Smooth muscle cell of the brain vasculature (primary cell): ENCODE data around the gene CBLC.

Experiments used
- DNase-seq: peaks from one replicate; pipeline ENCODE4 v3.0.0-alpha.2; 2012; ENCODE audit warnings: low read depth, low spot score

CBLC gene

DNA sequence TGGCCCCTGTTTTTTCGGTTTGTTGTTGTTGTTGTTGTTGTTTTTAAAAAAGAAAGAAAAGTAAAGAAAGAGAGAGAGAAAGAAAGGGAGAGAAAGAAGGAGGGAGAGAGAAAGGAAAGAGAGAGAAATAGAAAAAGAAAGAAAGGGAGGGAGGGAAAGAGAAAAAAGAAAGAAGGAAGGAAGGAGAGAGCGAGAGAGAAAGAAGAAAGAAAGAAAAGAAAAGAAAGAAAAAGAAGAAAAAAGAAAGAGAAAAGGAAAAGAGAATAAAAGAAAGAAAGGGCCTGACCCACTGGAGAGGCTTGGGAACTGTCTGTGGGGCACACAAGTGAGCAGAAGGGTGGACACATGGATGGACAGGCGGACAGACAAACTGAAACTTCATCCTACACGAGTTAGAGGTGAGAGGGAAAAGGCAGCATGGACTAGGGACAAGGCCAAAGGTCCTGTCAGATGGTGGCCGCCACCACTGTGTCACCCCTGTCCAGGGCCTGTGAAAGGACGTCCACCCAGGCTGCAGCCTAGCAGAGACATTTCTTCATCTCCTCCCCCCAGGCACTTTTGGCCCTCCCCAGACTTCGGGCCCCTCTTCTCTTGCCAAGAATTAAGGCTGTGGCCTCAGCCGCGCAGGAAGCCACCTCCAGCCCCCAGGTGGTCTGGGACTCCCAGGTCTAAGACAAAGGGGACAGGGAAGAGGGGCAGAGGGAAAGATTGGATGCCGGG is 22.1 kb downstream of the CBLC start:
- DNase-seq: no peak

DNA sequence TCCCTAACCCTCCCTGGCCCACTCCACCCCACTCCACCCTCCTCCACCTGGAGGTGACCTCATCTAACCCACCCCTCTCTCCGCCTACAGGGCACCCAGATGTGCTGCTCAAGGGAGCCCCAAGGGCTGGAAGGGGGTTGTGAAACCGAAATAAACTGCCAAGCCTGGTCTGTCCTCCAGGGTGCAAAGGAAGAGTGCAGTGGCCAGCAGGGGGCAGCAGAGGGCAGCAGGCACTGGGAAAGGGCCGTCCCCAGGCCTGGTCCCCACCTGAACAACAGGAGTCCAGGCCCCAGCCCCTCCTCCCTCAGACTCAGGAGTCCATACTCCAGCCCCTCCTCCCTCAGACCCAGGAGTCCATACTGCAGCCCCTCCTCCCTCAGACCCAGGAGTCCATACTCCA is 22.8 kb downstream of the CBLC start:
- DNase-seq: no peak

DNA sequence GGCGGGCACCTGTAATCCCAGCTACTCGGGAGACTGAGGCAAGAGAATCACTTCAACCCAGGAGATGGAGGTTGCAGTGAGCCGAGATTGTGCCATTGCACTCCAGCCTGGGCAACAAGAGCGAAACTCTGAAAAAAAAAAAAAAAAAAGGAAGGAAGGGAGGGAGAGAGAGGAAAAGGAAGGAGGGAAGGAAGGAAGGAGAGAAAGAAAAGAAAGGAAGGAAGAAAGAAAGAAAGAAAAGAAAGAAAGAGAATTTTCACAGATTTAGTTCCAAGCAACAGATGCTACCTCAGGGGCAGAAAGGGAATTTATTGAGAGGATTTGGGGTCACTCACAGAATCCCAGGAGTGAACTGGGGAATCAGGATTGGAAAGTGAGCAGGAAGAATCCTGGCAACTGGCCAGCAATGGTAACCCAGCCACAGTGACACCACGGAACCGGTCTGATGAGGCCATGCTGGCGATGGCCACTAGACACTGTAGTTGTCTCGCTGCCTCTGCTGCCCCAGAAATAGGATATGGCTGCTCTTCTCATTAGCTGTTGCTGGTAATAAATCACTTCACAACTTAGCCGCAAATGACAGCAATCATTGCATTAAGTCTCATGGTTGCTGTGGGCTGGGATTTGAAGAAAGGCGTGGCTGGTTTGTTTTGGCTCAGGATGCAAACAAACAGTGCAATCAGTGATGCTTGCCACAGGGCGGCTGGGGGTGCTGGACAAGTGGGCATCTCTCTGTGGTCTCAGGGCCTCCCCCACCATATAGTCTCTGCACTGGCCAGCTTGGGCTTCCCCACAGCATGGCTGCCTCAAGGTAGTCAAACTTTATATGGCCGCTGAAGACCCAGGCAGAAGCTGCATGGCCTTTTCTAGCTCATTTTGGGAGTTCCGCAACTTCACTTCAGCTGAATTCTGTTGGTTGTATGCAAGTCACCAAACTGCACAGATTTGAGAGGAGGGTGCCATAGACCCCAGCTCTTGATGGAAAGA is 26.0 kb downstream of the CBLC start:
- DNase-seq: no peak

DNA sequence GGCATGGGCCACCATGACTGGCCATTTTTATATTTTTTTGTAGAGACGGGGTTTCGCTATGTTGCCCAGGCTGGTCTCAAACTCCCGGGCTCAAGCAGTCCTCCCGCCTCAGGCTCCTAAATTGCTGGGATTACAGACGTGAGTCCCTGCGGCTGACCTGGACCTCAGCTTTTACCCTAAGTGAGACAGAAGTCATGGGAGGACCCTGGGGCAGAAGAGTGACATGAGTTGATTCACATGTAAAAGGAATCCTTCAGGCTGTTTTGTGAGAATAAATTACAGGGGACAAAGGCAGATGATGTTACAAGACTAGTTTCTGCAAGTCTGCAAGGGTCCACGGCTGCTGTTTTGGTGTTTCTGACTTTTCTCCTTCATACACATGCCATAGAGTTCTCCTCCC is 28.6 kb downstream of the CBLC start:
- no peak for DNase-seq

DNA sequence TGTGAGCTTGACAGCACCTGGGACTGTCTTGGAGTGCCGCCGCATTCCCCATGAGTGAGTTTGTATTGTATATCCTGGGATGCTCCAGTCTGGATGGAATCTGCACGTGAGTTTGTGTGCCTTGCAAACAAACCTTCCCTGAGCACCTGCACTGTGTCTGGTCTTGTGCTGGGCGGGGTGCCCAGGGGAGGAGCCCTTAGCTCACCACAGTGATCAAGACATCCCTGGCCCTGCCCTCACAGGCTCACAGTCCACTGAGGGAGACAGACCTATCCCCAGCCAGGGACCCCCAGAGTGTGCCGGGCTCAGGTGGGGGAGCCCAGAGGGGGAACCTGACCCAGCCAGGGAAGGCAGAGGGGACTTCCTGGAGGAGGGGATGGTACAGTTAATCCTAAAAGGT is 29.5 kb downstream of the CBLC start:
- no peak for DNase-seq

DNA sequence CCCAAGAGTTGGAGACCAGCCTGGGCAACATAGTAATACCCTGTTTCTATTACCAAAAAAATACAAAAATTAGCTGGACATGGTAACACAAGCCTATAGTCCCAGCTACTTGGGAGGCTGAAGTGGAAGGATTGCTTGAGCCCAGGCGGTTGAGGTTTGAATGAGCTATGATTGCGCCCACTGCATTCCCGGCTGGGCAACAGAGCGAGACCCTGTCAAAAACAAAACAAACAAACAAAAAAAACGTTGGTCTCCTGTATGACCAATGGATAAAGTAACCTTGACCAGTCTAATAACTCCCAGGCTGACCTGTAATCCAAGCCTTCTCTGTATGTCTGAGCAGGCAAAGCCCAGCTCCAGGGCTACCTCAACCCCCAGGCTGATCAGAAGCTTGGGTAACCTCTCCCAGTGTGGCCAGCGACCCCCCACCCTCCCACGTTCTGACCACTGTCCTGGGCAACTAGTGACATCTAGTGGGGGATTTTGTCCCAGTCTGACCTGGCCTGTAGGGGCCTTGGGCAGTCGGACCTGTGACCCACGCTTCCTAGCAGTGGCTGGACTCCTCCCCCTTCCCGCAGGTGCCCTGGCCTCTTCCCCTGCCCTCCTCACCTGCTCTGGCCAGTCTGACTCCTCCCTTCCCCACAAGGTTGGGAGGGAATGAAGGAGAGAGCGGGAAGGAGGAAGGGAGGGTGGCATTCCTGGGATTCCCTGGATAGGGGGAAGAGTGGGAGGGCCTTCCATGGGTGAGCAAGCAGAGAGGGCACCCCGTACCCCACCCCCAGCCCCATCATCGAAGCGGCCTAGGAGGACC is 30.2 kb downstream of the CBLC start:
- no peak for DNase-seq

DNA sequence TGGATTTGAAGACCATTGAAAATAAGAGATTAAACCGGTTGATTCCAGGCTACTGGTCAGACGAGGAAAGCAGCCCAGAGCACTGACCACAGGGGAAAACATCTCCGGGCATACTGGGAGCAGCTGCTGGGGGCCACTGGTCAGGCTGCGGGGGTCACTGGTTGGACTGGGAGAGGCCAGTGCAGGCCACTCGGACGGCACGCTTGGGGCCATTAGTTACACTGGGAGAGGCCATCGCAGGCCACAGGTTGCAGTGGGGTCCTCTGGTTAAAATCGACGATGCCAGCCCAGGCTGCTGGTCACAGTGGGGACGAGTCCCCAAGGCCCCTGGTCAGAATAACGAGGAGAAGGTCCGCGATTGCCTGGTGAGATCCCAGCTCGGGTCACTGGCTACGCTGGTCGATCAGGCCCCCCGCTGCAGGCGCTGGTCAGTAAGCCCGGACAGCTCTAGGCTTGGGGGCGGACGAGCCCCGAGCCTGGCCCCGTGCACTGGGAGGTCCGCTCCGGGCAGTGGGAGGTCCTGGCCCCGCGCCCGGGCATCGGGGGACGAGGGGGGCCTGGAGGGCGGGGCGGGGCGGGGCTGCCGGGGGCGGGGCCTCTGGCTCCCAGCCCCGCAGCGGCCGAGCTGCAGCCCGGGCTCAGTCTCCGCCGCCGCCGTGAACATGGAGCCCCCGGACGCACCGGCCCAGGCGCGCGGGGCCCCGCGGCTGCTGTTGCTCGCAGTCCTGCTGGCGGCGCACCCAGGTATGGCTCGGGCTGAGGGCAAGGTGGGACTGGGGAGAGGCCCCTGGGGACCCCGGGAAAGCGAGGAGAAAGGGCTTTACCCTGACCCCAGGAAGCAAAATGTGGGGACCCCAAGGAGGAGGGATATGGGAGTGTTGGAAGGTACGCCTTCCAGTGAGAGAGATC is 31.0 kb downstream of the CBLC start, which contains the start of gene BCAM:
TSS of gene BCAM (plus strand) at position 641 of the 909 bp plus-strand sequence. CDS start at position 663, 22 bp downstream.
- no peak for DNase-seq

DNA sequence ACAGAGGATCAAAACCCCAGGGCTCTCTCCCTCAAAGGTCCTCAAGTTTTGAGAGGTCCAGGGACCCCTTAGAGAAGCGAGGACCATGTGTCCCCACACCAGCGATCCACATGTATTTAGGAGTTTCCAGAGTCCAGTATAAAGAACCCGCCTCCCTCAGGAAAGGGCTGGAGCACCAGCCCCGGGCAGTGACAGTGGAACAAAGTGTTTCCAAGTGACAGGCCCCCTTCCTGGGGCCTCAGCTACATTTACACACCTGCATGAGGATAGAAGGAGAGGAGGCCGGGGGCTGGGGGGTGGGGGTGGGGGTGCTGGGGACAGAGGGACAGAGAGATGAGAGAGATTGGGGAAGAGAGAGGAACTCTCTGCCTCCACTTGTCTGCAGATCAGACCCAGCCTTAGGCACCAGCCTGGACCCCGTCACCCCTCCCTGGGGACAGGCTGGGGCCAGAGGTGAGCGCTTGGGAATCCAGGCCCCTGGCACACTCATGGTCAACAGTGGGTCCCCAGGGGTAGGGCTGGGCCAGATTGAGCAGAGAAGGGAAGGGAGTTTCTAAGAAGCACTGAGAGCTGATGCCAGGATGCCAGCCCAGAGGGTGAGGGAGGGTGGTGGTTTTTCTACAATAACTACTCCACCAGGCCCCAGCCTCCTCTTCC is 32.0 kb downstream of the CBLC start:
- DNase-seq: no peak

DNA sequence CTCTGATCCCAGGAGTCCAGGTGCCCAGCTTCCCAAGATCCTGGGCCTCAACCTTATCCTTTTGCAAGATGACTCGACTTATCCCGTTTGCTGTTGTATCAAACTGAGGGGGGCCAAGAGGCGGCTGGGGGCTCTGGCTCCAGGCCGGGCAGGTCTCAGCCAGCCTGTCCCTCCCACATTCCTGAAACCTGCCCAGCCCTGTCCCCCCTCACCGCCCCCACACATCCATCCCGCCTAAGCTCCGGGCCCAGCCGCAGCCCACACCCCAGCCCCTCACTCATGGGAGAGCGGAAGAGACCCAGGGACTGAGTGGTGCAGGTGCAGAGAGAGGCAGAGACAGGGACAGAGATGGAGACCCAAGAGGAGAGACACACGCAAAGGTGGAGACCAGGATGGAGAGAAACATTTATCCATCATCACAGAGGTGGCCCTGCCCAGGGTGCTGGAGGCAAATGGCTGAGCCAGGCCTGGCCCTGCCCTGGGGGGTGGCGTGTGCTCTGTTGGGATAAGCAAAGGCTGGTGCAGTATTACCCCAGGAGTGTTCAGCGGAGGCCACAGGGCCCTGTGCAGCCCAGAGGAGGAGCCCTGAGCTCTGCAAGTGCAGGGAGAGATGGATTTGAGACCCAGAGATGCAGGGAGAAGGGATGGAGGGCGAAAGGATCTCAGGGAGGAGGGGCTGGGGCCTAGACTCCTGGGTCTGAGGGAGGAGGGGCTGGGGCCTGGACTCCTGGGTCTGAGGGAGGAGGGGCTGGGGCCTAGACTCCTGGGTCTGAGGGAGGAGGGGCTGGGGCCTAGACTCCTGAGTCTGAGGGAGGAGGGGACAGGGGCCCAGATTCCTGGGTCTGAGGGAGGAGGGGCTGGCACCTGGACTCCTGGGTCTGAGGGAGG is 32.8 kb downstream of the CBLC start:
- no peak for DNase-seq

DNA sequence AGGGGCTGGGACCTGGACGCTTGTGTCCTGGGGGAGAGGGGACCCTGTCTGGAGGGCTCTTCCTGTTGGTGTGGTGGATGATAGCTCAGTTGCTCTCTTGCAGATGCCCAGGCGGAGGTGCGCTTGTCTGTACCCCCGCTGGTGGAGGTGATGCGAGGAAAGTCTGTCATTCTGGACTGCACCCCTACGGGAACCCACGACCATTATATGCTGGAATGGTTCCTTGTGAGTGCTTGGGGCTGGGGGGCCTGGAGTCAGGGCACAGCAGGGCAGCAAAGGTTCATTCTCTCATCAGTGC is 33.4 kb downstream of the CBLC start:
- DNase-seq: no peak

DNA sequence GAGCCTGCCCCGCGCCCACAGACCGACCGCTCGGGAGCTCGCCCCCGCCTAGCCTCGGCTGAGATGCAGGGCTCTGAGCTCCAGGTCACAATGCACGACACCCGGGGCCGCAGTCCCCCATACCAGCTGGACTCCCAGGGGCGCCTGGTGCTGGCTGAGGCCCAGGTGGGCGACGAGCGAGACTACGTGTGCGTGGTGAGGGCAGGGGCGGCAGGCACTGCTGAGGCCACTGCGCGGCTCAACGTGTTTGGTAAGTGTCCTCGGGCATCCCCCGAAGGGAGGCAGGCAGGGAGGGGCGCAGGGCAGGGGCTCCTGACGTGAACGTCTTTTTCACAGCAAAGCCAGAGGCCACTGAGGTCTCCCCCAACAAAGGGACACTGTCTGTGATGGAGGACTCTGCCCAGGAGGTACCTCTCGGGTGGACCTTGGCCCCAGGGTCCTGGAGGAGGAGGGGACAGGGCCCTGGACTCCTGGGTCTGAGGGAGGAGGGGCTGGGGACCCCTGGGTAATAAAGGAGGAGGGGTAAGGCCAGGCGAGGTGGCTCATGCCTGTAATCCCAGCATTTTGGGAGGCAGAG is 34.5 kb downstream of the CBLC start:
- no peak for DNase-seq

DNA sequence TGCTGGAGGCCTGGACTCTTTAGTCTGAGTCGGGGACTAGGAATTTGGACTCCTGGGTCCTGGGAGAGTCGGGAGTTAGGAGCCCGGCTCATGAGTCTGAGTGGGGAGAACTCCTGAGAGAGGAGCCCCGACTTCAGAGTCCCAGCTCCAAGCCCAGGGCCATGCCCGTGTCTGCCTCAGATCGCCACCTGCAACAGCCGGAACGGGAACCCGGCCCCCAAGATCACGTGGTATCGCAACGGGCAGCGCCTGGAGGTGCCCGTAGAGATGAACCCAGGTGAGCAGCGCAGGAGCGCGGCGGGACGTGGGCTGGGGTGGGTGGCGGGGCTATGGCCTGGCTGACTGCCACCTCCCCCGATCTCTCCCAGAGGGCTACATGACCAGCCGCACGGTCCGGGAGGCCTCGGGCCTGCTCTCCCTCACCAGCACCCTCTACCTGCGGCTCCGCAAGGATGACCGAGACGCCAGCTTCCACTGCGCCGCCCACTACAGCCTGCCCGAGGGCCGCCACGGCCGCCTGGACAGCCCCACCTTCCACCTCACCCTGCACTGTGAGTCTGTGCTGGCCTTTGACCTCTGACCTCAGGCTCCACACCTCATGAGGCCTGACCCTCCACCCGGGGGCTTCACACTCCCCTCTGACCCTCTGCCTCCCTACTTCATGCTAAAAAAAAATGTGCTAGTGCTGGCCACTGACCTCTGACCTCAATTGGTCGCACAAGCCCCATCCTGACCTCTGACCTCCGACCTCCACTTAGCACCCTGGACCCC is 35.6 kb downstream of the CBLC start:
- no peak for DNase-seq

DNA sequence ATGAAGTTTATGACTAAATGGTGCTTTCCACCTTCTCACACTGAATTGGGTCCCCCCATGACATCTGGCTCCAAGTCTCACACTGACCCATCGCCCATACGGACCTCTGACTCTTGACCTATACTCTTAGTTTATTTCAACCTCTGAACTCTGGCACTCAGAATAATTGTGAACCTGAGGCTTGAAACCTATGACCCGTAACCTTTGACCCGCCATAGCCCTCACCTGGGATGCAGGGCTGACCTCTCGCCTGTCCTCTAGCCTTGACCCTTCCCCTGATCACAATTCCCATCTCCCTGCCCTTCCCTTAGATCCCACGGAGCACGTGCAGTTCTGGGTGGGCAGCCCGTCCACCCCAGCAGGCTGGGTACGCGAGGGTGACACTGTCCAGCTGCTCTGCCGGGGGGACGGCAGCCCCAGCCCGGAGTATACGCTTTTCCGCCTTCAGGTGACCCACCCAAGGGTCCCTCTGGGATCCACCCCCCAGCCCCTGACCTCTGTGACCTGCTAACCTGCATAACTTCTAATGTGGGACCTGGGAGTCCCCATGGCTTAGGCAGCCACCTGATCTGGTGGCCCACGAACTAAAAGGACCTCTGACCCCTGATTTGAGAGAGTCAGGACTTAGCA is 36.3 kb downstream of the CBLC start:
- DNase-seq: no peak

DNA sequence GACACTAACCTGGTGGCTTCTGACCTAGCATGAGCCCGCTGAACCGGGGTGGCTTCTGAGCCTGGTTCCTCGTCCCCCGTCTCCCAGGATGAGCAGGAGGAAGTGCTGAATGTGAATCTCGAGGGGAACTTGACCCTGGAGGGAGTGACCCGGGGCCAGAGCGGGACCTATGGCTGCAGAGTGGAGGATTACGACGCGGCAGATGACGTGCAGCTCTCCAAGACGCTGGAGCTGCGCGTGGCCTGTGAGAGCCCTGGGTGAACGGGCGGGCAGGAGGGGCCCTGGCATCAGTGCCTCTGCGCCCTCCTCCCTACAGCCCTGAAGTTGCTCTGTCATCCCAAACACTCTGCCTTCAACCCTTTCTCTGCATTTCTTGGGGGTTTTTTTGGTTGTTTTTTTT is 36.8 kb downstream of the CBLC start:
- no peak for DNase-seq

DNA sequence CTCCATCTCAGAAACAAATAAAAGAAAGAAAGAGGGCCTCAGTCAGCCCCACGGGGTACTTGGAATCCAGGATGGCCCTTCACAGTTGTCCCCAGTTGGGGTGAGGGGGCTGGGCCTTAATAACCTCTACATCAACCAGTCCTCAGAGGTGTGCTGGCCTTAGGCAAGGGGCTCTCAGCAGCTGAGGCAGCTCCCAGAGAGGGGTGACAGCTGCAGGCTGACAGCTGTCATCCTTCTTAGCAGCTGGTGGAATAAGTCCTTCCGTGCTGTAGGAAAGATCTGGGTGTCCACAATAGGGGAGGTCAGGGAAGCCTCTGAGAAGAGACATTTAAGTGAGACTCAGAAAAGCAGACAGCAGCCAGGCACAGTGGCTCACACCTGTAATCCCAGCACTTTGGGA is 38.6 kb downstream of the CBLC start:
- no peak for DNase-seq

DNA sequence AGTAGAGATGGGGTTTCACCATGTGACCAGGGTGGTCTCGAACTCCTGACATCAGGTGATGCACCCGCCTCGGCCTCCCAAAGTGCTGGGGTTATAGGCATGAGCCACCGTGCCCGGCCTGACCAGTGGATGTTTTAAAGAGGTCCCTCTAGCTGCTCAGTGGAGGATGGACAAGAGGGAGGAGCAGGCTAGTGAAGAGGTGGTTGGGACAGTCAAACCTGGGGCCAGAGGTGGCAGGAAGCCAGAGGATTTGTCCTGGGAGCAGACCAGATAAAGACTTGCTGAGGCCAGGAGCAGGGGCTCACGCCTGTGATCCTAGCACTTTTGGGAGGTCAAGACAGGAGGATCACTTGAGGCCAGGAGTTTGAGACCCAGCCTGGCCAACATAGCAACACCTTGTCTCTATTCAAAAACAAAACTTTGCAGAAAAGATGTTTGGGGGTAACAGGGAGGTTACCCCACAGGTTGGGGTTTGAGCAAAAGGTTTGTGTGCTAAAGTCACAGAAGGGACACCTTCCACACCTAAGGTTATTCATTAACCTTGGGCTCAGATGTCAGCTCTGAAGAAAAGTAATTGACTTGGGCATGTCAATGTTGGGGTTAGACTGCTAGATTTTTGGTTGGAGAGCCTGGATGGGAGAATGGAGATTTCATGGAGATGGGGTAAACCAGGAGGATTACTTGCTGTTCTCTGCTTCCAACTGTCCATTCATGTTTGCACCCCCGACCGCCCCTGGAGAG is 40.2 kb downstream of the CBLC start:
- DNase-seq: no peak

DNA sequence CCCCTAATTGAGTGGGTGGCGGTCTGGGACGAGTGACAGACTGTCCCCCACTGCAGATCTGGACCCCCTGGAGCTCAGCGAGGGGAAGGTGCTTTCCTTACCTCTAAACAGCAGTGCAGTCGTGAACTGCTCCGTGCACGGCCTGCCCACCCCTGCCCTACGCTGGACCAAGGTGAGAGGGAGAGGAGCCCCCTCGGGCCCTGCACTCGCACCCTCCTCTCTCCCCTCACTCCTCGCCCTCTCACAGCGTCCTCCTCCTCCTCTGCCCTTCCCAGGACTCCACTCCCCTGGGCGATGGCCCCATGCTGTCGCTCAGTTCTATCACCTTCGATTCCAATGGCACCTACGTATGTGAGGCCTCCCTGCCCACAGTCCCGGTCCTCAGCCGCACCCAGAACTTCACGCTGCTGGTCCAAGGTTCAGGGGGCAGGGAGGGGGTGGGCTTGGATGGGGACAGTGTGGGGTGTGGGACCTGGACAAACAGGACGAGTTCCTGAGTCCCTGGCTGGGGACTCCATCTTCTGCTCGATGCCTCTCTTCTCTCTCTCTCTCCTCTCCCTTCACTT is 40.9 kb downstream of the CBLC start:
- DNase-seq: no peak
